COLO668 (cell line): ENCODE results near the gene OXT.

Experiments
- DNase-seq: peaks from one replicate; lab custom pipeline; 2025; ENCODE audit not compliant: unreplicated experiment; lab: John Stamatoyannopoulos, UW

OXT gene

GRCh38 chr20:3084283-3084985 is 13.0 kb downstream of the OXT start, which contains the start of gene AVP:
AVP (minus strand) TSS chr20:3084724; CDS start chr20:3084674, 50 bp downstream.
- no peak for DNase-seq

- no peak for DNase-seq
These were observed 13.6 kb downstream of the OXT start for GRCh38 chr20:3084986-3085360.

- no peak for DNase-seq
These were observed 14.2 kb downstream of the OXT start for GRCh38 chr20:3085571-3086072.

GRCh38 chr20:3088031-3088430 is 16.6 kb downstream of the OXT start:
- DNase-seq, result no peak

GRCh38 chr20:3090565-3090964 is 19.1 kb downstream of the OXT start:
- DNase-seq, result no peak

- DNase-seq, result peak; percentile 25
These were observed 21.4 kb downstream of the OXT start for GRCh38 chr20:3092611-3093379.

- no peak for DNase-seq
These were observed 22.5 kb downstream of the OXT start for GRCh38 chr20:3093861-3094361.

GRCh38 chr20:3094848-3095629 is 23.6 kb downstream of the OXT start:
- no peak for DNase-seq

GRCh38 chr20:3100480-3100879 is 29.1 kb downstream of the OXT start:
- no peak for DNase-seq

- DNase-seq, result no peak
These were observed 29.8 kb downstream of the OXT start for GRCh38 chr20:3101251-3101650.

- DNase-seq, result no peak
These were observed 30.5 kb downstream of the OXT start for GRCh38 chr20:3101737-3102574.

- no peak for DNase-seq
These were observed 31.4 kb downstream of the OXT start for GRCh38 chr20:3102575-3103368.

- DNase-seq, result no peak
These were observed 32.1 kb downstream of the OXT start for GRCh38 chr20:3103369-3104032.

- DNase-seq, result no peak
These were observed 34.1 kb downstream of the OXT start for GRCh38 chr20:3105256-3106137.

- no peak for DNase-seq
These were observed 34.8 kb downstream of the OXT start for GRCh38 chr20:3106185-3106584.

- no peak for DNase-seq
These were observed 35.4 kb downstream of the OXT start for GRCh38 chr20:3106658-3107463.

- no peak for DNase-seq
These were observed 36.1 kb downstream of the OXT start for GRCh38 chr20:3107464-3108025.
